ENCODE results near the gene PLXNA4.

PLXNA4 gene

GRCh38 chr7:132532281-132532680 is 44.0 kb downstream of the PLXNA4 start:
- no peak for DNase-seq

- no peak for DNase-seq
Measured at GRCh38 chr7:132531562-132531961, 44.7 kb downstream of the PLXNA4 start.

DNA sequence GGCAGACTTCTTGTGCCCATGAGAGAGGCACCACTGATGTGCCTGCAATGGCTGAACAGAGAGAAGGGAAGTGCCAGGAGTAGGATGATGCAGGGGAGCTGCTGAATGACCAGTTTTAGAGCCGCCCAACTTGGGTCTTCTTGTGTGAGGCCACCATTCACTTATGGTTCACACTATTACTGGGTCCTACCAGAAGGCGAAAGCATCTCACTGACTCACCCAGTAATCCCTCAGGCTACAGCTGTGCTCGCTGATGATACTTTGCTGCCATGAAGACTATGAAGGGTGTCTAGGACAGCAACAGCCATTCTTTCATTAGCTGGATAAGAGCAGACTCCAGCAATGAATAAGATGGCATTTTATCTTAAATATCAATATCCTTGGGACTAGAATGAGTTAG is 47.6 kb downstream of the PLXNA4 start:
- DNase-seq = no peak

DNA sequence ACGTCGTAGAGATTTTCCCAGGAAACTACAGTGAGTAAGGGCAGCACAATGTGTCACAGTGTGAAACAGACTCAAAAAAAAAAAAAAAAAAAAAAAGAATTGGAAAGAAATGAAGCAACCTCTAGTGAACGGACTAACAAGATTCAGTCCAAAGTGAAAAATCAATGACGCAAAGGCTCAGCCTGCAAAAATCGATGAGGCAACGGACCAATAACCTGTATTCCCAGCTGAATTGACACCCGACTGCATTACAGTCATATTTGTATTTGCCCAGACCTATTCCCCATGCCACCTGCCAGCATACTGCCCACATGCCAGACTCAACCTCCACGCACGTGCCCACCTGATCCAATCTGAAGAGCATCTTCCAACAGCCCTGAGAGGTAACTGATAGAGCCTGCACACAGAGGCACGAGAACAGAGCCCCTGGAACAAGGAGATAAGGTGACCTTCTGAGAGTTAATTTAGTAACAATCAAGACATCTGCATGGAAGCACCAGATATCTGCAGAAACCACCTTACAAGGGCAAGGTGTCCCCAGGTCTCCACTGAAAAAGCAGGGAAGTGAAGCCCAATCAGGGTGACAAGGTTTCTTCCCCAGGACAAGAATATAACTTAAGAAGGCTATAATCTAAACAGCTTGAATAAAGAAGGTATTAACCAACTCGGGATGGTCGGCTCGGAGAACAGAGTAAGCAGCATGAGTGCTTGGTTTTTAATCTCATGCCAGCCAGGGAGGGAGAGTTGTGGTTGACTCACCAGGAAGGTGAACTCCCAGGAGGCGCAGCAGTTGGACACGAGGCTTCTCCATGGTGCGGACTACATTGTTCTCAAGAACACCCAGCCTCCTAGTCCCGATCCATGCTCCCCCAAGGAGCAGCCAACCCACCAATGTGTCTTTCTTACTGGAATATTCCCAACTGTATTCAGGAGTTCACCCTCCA is 48.5 kb downstream of the PLXNA4 start:
- no peak for DNase-seq

DNA sequence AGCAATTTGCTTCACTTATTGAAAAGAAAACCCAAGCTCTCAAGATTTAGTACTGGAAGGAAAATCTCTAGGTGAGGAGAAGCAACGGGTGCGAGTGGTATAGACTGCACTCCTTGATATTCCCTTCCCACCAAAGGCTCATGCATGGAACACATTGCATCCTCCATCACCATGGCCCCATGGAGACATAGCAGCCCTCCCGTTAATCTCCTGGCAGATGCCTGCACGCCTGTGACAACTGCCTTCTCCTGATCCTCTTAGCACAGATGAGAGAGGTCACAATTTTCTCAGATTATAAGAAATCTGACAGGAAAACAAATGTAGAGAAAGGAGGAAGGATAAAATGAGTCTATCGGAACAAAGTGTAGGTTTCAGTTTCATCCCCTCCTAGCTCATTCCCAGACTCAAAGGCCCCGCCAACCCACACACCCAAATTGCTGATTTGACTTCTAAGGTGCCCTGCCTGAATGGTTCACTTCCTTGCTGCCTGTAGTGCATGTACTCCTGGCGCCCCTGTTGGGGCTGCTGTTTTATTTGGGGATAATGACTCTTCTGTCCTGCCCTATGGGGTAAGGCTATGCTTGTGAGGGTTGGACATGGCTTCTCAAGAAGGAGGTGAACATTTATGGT is 50.0 kb downstream of the PLXNA4 start:
- DNase-seq = no peak

GRCh38 chr7:132521423-132521822 is 54.8 kb downstream of the PLXNA4 start:
- no peak for DNase-seq

DNA sequence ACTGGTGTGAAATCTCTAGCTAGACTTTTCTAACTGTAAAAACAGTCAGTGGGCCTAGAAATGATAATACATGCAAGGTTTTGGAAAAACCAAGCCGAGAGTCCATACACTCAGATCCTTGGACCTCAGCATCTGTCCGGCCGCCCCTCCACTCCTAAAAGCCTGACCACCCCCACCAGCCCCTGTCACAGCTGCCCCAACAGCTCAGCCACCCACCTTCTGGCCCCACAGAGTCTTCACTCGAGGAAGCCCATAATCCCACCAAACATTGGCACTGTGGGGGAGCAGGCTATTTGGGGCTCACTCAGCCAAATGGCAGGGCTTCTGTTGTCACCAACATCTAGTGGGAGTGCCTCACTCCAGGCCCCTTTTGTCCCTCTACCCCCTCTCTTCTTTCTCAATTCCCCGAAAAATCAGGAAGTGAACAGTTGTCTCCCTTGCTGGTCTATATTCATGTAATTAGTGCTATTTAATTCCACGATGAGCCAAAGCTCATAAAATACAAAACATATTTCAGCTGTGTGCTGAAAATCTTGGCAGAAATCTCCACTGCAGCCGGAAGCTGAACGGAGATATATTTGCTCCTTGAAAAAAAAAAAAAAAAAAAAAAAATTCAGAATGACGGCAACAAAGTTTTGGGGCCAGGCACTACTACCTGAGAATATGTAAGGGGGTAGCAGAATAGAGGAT is 55.5 kb downstream of the PLXNA4 start:
- DNase-seq = no peak

GRCh38 chr7:132519936-132520335 is 56.3 kb downstream of the PLXNA4 start:
- DNase-seq = no peak

DNA sequence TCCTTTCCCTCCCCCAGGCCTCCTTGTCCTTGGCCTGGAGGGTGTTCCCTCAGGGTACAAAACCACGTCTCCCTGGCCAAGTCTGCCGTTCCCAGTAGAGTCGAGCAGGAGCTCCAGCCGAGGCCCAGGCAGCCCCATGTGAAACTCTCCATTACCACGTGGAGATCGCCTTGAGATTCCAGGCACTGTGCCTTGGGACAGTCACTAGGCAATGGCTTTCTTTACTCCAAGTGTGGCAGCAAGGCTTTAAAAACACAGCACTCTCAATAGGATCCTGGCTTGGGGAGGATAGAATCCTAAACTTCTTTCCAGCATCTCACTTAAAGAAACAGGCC is 57.5 kb downstream of the PLXNA4 start:
- DNase-seq = no peak

GRCh38 chr7:132518102-132518838 is 58.0 kb downstream of the PLXNA4 start:
- DNase-seq = no peak

DNA sequence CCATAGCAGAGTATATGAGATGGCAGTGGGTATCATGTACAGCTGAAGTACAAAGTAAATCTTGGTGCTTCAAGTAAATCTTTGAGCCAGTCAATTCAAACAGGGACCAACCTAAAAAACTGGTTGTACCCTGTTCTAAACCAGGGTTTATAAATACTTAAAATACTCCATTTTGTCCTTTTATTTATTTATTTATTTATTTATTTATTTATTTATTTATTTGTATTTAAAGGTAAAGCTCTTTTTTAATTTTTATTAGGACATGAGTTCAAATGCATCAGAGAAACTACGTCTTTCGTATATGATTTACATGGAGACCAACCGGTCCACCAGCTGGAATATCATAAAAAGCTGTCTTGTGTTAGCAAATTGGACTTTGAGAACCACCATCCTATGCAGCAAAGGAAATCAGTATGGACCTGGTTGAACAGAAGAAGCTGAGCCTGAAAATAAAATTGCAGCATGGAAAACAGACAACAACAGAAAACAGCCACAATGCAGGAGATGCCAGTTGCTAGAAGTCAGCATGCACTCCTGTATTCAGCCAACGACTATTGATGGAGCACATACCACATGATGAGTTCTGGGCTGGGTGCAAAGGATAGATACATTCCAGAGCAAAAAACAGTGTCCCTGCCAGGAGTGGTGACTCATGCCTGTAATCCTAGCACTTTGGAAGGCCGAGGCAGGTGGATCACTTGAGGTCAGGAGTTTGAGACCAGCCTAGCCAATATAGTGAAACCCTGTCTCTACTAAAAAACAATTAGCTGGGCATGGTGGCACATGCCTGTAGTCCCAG is 60.0 kb downstream of the PLXNA4 start:
- DNase-seq = no peak

DNA sequence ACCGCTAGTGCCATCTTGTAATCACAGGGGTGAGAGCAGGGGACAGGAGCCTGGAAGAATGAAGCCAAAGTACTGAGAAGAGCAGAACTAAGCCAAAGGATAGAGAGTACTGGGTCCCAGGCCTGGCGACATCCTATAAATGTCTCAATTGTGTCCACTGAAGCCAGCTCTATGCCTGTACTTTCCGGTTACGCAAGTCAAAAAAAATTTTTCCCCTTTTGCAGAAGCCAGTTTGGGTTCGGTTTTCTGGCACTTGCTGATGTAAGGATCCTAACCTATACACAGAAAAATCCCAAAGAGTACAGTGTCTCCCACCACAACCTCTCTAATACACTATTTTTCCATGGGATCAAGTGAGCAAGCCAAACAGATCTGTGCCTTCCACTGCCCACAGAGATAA is 61.1 kb downstream of the PLXNA4 start:
- no peak for DNase-seq

- DNase-seq = no peak
Measured at GRCh38 chr7:132514430-132514829, 61.8 kb downstream of the PLXNA4 start.

GRCh38 chr7:132511921-132512320 is 64.3 kb downstream of the PLXNA4 start:
- DNase-seq = no peak

GRCh38 chr7:132511387-132511786 is 64.9 kb downstream of the PLXNA4 start:
- no peak for DNase-seq

DNA sequence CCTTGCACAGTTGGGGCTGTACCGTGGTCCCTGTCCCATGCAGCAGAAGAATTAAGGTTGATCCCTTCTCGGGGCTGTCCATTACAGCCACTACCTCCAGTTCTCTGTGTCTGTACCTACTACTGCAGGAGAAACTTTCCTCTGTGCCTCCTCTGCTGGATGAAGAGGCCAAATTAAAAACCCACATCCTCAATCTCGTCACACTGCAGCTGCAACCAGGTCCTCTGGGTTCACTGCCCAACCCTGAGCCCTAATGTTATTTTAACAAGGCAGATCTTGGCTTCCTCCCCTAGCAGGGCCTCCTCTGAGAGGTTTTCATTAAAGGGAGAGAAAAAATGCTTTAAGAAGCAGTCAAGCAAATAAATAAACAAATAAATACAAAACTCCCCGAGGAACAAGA is 66.6 kb downstream of the PLXNA4 start:
- no peak for DNase-seq

GRCh38 chr7:132508724-132509353 is 67.4 kb downstream of the PLXNA4 start:
- no peak for DNase-seq

- DNase-seq = no peak
Measured at GRCh38 chr7:132504852-132505251, 71.4 kb downstream of the PLXNA4 start.

DNA sequence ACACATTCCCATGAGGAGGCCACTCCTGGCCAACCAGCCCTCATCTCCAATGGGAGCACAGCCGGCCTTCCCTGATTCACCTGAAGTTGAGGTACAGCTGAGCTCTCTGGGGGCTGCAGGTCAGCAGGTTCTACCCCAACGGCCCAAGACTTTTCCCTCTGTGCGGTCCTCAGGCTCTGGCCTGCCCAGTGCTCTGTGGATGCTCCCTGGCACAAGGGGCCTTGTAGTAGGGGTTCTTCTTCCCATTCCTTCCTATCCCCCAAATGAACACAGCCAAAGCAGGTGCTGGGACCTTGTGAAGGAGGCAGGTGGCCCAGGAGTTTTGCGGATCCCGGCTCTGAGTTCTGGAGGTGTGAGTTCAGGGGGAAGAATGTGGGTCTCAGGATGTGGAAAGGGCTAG is 72.2 kb downstream of the PLXNA4 start:
- DNase-seq = no peak

DNA sequence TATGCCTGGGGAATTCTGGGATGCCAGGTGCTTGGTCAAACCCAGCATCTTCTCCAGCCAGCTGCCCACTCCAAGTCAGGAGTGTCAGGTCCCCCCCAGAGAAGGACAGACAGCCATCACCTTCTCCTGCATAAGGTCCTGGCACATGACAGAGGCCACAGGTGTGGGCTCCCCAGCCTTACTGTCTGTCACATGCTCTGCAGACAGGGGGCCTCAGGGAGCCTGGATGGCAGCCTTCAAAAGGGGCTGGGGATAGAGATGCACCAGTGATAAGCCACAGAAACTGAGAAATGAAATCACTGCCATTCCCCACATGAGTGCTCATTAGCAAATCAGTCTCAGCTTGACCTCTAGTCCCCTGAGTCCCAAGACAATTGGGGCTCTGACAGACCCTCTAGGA is 72.9 kb downstream of the PLXNA4 start:
- no peak for DNase-seq

DNA sequence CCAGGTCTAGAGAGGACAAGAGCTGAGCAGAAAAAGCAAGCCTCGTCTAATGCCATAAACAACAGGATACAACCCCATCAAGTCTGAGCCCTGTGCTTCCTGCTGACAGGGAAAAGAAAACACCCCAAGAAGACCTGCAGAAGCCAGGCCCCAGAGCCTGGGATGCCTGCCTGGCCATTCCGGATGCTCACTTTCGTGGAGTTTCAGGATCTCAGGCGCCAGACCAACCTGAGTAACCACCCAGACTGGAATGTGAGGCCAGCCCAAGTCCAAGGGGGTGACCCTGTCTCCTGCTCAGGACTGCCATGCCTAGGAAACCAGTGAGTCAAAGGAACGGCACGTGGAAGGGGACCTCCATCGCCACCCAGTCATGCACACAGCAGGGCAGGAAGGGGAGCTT is 74.3 kb downstream of the PLXNA4 start:
- DNase-seq = no peak
